ENCODE measurements around the gene GALC.

DNA sequence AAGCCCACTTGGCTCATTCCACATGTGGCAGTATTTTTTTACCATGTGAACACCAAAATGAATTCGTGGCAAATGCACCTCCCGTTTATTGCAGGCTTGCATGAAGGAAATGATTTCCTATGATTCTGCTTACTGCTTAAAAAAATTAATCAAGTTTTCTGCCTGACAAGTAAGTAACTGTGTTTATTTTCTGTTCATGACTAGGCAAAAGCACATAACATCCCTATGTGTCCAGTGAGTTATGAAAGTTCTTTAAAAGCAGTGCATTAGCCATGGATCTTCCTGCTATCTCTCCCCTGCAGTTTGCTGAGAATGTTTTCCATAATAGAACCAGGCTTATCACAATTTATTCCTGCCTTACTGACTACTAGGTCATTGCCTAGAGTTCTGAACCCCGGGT is 32.3 kb upstream of the GALC start:
- TF ChIP-seq, protein P1, sequence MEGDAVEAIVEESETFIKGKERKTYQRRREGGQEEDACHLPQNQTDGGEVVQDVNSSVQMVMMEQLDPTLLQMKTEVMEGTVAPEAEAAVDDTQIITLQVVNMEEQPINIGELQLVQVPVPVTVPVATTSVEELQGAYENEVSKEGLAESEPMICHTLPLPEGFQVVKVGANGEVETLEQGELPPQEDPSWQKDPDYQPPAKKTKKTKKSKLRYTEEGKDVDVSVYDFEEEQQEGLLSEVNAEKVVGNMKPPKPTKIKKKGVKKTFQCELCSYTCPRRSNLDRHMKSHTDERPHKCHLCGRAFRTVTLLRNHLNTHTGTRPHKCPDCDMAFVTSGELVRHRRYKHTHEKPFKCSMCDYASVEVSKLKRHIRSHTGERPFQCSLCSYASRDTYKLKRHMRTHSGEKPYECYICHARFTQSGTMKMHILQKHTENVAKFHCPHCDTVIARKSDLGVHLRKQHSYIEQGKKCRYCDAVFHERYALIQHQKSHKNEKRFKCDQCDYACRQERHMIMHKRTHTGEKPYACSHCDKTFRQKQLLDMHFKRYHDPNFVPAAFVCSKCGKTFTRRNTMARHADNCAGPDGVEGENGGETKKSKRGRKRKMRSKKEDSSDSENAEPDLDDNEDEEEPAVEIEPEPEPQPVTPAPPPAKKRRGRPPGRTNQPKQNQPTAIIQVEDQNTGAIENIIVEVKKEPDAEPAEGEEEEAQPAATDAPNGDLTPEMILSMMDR (IDR thresholded peaks at IDR 0.05; ENCODE audit: poor library complexity, severe bottlenecking) = no peak
- TF ChIP-seq RAD21 (conservative IDR thresholded peaks at IDR 0.05) (no peak), EZH2 (IDR thresholded peaks at IDR 0.05; ENCODE audit: borderline replicate concordance, insufficient read depth, low read length, poor library complexity, severe bottlenecking) (no peak), TAF1 (IDR thresholded peaks at IDR 0.05; ENCODE audit: low read depth) (no peak), POLR2AphosphoS5 (IDR thresholded peaks at IDR 0.05) (no peak), SMC3 (conservative IDR thresholded peaks at IDR 0.05; ENCODE audit: poor library complexity) (no peak), REST (IDR thresholded peaks at IDR 0.05; ENCODE audit: borderline replicate concordance) (no peak)
